Medulla oblongata (tissue), 1 donor: Measurements from ENCODE around the gene KATNA1.

Source experiments
- DNase-seq: peaks from one replicate; pipeline ENCODE4 v3.0.0-alpha.2; 2015; ENCODE audit errors: extremely low spot score

KATNA1 gene

DNA sequence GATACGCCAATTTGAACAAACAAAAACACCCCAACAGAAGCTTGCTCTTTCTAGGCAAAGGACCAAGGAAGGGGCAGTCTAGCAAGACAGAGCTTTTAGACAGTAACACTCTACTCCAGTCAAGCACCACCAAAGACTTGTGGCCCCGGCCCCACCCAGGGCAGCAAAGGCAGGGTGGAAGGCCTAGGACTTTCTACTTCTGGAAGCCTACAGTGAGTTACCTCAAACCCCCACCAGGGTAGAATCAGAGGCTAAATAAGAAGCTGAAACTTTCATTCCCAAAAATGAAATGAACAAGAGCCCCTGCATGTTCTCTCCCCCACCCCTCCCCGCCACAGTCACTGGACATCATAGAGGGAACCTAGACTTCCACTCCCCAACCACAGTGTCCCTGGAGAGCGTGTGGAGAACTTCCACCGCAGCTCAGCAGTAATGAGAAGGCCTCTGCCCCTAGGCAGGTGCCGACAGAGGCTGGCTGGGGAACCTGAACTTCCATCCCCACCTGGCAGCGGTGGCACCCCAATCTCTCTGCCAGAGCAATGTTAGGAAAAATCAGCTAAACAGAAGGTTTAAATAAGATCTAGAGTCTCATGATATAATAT lies 40.0 kb downstream of the KATNA1 start:
- DNase-seq, result peak; percentile 5

DNA sequence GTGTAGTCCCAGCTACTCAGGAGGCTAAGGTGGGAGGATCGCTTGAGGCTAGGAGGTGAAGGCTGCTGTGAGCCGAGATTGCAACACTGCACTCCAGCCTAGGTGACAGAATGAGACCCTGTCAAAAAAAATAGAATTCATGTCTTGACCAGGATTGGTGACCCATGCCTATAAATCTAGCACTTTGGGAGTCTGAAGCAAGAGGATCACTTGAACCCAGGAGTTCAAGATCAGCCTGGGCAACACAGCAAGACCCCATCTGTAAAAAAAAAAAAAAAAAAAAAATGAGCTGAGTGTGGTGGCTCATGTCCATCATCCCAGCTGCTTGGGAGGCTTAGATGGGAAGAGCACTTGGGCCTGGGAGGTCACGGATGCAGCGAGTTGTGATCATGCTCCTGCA lies 48.0 kb downstream of the KATNA1 start:
- DNase-seq, result no peak

DNA sequence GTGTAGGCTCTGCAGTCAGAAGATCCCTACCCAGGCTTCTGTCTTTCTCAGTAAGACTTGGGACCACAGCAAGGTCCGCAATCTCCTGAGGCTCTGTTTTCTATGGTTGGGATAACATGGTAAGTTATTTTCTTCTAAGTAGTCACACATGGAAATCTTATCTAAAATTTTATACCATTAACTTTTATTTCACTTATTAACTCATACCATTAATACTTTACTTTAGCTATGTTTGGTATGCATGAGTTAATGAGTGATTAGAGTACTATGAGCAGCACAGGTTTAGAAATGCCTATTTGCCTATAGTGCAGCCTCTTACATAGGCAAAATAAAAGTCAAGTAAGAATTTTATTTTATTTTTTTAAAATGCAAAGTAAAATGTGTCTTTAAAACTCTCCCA lies 55.1 kb downstream of the KATNA1 start:
- DNase-seq, result no peak

DNA sequence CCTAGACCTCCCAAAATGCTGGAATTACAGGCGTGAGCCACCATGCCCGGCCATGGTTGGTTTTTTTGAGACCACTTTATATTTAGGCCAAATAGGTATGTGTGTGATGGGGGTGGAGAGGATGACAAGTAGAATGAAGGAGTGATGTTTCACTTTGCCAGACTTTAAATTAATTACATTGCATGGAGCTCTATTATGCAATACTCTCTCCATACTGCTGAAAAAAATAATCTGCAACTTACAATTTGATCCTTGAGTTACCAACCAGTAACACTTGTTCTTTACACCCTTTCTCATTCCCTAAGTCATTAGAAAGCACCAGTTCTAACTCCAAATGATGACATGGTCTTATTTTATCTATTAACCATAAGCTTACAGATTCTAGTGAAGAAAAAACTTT lies 55.5 kb downstream of the KATNA1 start:
- no peak for DNase-seq

DNA sequence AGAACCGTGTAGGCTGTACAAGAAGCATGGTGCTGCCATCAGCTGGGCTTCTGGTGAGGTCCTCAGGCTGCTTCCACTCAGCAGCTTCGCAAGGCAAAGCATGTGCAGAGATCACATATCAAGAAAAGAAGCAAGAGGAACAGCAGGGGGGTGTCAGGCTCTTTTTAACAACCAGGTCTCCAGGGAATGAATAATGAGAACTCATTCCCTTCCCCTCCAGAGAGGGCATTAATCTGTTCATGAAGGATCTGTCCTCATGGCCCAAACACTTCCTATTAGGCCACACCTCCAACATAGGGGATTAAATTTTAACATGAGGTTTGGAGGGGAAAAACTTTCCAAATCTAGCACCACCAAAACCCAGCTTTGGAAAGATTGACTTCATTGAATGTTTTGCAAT lies 62.4 kb downstream of the KATNA1 start:
- no peak for DNase-seq

DNA sequence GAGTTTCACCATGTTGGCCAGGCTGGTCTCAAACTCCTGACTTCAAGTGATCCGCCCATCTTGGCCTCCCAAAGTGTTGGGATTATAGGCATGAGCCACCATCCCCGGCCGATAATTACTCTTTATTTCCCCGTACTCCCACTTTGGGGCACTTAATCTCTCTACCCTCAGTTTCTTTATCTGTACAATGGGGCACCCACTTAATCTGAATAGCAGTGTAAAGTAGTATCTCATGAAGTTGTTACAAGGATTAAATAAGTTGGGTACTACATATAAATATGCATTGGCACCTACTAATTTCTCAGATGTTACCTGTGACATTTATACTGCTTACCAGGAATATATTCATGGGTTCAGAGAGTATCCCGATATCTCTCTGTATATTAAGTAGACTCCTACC lies 67.2 kb downstream of the KATNA1 start:
- DNase-seq, result no peak

DNA sequence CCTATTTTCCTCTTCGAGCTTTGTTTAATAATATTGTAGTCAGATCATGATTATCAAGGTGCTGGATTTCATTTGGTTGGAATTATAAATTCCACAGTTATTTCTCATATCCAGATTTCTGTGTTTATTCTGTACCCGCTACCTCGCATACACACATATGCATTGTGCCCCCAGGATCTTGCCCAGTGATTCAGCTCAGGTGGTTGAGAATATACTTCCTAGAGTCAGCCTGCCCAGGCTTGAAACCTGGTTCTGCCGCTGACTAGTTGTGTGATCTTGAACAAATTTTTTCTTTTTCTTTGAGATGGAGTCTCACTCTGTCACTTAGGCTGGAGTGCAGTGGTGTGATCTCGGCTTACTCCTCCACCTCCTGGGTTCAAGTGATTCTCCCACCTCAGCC lies 67.6 kb downstream of the KATNA1 start:
- DNase-seq, result no peak

DNA sequence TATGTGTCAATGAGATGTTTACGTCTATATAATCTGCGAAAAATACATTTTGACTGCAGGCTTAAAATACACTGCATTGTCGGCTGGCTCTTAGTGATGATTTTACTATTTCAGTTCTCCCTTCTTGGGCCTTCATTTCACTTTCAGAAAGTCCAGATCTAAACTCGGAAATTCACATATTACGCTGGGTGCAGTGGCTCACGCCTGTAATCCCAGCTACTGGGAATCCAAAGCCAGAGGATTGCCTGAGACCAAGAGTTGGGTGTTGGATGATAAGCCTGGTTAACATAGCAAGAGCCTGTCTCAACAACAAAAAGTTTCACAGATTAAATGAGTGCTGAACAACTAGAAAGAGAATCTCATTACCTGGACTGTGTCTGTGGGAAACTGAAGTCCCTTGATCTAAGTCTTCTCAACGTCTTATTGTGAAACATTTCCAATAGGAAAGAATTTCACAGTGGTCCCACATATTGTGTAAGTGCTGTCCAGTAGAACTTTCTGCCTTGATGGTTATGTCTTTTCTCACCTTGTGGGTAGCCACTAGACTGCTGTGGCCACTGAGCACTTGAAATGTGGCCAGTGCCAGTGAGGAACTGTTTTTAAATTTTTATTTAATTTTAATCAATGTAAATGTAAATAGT lies 80.4 kb downstream of the KATNA1 start:
- DNase-seq, result no peak

DNA sequence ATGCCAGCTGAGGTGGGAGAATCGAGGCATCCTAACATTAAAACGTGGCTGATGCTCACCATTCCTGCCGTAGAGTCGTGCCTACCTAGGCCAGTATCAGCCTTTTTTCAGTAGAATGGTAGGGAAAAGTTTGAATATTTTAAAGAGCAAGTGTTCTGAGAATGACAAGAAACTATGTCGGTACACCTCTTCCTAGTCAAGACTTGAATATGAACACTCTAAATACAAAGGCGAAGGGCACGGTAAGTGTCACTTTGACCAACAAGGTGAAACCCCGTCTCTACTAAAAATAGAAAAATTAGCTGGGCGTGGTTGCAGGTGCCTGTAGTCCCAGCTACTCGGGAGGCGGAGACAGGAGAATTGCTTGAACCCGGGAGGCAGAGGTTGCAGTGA lies 81.3 kb downstream of the KATNA1 start:
- no peak for DNase-seq

DNA sequence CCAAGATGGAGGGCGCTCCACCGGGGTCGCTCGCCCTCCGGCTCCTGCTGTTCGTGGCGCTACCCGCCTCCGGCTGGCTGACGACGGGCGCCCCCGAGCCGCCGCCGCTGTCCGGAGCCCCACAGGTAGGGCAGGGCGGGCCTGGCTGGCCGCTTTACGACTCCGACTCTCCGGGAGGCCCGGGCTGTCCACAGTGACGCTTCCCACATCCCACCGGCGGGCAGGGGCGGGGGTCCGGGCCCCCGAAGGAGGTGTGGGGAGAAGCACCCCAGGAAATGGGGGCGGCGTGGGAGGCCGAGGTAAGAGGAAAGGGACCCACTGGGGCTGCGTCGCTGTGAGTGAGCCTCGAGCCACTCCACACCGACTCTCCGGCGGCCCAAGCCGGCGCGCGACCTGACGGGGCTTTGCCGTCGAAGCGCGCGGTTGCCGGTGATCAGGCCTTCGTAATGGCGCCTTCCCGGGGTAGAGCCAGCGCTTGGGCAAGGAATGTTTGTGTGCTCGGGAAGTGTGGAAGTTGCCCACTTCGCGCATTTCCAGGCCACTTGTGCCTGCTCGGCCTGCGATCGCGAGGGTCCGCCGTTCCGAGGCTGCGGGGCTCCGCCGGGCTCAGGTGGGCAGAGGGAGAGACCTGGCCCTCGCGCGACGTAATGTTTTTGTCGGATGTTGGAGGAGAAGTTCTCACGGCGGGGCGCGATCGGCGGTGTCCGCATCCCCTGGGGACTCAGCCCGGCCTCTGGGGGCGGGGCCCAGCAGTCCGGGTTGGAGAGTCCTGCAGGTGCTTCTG lies 81.9 kb downstream of the KATNA1 start:
- peak; percentile 31 for DNase-seq

DNA sequence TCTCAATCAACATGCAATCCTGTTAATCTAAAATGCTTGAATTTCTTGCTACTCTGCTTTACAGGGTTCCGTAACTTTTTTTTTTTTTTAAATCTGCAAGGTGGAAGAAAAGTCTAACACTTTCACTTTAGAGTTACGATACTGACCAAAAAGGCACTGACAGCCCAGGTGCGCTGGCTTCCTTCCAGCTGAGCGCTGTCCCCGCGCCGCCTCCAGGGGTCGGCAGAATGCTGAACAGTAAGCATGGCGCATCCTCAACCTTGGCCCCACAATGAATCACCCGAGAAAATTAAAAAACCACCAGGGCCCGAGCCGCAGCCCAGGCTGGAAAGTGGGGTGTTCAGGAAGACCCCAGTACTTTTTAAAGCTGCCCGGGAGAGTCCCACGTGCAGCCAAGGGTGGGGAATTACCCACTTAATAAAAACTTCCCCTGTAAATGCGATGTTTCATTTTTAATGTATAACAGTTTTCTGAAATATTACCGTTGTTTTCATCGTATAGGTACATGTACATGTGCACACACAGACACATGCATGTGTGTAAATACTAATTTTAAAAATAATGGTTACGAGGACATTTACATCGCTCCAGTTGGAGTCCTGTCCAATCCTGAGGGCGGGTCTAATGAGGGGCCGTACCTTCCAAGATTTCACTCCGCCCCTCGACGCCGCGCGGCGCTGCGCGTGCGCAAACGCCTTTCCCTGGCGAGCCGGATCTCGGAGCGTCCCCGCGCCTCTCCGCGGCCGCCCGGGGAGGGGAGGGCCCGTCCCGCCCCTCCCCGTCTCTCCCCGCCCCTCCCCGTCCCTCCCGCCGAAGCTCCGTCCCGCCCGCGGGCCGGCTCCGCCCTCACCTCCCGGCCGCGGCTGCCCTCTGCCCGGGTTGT lies 82.7 kb downstream of the KATNA1 start, which contains the start of gene GINM1:
Gene GINM1 (plus strand): TSS at position 849 of the 883 bp plus-strand sequence. CDS start 40 bp downstream, outside the sequence.
- DNase-seq, result peak; percentile 97

DNA sequence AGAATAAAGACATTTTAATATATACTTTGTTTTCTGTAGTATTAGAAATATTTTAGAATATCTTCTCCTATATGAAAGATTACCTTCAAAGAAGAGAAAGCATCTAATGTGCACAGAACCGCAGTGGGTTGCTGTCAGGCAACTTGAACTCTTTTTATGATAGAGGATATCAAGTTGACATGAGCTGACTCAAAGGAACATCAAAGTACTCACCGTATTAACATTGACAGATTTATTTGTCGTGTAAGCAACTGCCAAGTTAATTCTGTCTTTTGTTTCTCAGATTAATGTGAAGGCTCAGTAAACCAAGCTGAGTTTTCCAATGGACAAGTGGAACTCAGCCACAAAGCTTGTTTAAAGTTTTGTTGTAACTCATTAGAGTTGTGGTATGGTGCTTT lies 84.6 kb downstream of the KATNA1 start:
- DNase-seq, result no peak

DNA sequence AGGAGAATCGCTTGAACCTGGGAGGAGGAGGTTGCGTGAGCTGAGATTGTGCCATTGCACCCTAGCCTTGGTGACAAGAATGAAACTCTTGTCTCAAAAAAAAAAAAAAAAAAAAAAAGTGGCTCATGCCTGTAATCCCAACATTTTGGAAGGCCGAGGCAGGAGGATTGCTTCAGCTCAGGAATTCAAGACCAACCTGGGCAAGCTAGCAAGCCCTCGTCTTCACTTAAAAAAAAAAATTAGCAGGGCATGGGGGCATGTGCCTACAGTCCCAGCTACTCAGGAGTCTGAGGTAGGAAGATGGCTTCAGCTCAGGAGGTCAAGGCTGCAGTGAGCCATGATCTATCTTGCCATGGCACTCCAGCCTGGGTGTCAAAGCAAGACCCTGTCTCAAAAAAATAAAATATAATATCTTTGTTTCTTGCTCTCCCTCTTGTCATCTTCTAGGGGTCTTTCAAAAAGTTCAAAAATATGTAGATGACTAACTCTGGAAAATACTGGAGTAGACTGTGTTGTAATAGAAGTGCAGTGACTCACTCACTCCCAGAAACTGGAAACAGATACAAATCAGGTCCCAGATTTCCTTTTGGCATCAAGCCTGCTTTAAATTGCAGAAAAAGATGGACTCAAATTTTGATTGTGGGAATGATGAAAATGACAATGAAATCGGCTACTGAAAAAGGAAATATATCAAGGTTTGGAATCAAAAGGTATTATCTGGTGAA lies 85.1 kb downstream of the KATNA1 start:
- no peak for DNase-seq

DNA sequence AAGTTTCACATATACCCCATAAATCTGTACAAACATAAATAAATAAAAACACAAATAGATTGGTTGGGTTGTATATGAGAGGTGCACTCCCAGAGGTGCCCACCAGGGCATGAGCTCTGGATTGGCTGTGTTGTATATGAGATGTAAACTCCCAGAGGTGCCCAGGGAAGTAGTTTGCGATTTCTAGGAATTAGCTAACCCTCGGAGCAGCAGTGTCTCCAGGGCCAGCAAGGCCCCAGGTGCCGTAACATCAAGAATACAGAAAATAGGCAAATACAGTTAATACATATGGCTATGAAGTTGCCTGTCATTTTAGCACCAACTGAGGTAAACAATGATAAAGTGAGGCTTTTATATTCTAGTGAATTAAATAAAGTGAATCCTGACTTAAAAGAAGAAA lies 87.8 kb downstream of the KATNA1 start:
- DNase-seq, result no peak

DNA sequence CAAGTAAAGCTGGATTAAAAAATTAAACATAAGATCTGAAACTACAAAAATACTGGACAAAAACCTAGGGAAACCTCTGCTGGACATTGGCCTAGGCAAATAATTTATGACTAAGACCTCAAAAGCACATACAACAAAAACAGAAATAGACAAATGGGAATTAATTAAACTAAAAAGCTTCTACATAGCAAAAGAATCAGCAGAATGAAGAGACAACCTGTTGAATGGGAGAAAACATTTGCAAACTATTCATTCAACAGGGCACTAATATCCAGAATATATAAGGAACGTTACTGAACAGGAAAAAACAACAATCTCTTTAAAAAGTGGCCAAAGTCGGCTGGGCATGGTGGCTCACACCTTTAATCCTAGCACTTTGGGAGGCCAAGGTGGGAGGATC lies 89.1 kb downstream of the KATNA1 start:
- no peak for DNase-seq

DNA sequence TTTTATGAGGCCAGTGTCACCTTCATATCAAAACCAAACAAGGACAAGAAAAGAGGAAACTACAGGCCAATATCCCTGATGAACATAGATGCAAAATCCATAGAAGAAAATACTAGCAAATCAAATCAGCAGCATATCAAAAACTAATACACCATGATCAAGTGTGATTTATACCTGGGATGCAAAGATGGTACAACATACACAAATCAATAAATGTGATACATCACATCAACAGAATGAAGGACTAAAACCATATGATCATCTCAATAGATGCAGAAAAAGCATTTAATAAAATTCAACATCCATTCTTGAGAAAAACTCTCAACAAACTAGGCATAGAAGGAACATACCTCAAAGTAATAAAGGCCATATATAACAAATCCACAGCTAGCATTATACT lies 90.5 kb downstream of the KATNA1 start:
- no peak for DNase-seq

DNA sequence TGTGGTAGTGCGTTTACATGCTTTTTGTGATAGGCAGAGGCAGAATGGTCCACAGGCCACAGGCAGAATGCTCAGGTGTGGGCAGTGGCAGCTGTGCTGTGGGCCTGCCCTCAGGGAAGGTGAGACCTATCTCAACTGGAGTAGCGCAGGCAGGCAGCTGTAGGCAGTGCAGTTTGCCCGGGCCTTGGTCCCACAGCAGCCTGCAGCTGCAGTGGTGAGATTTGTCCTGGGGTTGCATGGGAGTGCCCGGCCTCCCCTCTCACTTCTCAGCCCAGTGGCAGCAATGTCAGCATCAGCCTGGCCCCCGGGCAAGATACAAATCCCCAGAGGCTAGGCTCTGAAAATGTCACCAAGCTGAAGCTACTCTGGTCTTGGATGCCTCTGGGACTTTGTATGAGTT lies 96.6 kb downstream of the KATNA1 start:
- DNase-seq, result no peak

DNA sequence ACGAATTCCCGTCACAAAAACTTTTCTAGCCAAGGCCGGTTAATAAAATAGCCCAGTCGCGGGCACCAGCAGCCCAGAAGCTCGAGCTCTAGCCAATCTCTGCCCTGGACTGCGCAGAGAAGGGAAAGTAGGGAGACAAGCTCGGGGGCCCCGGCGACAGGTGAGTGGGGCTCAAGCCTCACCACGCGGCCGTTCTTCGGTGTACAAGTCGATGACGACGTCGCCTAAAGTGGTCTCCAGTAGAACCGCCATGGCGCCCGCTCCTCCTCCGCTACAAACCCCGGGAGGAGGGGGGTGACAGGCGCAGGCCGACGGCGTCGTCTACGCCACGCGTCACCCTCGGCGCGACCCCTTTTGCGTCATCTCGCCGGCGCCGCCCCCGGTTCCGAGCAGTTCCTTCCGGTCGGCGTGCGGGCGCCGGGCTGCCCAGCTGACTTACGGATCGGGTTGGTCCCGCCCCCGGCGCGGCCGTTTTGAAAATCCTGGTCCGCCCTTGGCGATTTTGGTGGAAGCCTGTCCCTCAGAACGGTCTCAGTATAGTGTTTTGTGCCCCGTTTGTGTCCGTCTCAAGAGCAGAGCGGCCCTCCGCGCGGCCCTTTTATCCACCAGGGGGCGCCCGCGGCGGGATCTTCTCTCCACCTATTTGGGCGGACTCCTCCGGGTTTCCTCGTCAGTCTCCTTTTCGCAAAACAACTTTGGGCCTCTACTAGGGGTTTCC lies 102.6 kb downstream of the KATNA1 start, which contains the start of gene PPIL4:
Gene PPIL4 (minus strand): TSS at position 290 of the 718 bp plus-strand sequence. CDS start 38 bp downstream, at position 252.
- DNase-seq, result peak; percentile 96

DNA sequence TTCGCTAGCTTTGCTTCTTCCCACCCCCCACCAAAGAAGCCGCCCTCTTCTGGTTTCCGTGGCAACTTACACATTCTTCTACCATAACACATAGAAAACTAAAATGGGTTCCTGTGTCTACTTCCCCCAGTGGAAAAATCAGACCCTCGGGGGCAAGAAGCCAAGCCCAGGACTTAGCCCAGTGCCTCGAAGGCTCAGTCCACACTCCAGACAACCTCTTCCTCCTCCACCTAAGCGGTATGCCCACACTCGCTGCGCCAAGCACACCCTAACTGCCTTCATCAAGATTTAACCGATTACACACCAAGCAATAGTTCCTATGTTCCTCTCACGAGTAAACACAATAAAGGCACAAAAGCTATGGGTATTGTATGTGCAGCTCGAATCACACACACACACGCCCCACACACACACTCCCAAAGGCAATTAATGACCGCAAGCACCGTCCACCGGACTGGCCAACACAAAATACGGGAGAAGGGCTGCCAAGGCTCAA lies 103.2 kb downstream of the KATNA1 start:
- DNase-seq, result peak; percentile 66
